GM18868 (cell line): Measurements from ENCODE around the gene ANKRD27.
A peak's percentile ranks its signal among the peaks of the same experiment; 100 is the strongest.
"Not testable (repeated sequence)": the region's sequence is repeated elsewhere in the genome, so short reads cannot be mapped to it uniquely, and the experiment has no call there.

Experiments
- ATAC-seq: cut with Tn5 transposase; IDR thresholded peaks from one replicate; pipeline ENCODE4 v1.9.1; 2021; ENCODE audit warnings: mild to moderate bottlenecking, moderate library complexity; ENCODE audit not compliant: unreplicated experiment

ANKRD27 gene

DNA sequence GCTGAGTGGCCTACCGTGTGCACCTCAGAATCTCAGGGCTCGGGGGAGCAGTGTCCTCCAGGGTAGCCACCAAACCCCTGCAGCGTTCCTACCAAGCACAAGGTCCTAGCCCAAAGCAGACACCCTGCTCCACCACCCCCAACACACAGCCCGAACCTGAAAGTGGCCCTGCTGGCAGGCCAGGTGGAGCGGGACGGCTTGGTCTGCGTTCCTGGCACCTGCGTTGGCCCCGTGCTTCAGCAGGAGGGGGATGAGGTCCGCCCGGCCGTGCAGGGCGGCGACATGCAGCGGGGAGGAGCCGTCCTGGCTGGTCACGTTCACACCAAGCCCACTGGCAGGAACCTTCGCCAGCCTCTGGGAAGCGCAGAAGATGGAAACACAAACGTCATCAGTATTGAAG, 67.5 kb downstream of the ANKRD27 start:
- no peak for ATAC-seq

DNA sequence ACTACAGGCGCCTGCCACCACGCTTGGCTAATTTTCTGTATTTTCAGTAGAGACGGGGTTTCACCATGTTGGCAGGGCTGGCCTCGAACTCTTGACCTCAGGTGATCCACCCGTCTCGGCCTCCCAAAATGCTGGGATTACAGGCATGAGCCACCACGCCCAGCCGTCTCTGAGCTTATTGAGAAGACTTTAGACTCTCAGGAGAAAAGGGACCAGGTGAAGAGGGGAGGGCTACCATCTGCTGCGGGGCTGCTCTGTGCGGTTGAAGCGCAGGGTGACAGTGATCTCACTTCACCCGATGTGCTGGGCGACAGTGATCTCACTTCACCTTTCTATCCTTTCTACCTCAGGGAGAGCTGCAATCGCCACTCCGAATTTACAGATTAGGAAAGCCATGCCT, 68.7 kb downstream of the ANKRD27 start:
- ATAC-seq: no peak

DNA sequence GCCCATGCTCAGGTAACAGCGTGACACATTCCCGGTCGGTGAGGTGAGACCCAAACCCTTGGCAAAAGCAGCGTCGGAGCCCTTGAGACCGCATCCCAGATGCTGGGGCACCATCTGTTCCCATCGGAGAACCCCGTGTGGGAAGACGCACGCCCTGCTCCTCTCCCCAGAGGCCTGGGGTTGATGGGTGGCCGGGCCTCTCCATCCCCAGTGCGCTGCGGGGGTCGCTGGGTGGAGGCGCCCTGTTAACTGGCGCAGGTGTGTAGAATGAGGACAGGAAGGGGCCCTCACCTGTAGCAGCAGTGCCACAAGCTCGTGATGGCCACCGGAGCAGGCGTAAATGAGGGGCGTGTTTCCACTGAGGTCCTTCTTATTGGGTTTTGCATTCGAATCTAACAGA, 69.4 kb downstream of the ANKRD27 start:
- no peak for ATAC-seq

DNA sequence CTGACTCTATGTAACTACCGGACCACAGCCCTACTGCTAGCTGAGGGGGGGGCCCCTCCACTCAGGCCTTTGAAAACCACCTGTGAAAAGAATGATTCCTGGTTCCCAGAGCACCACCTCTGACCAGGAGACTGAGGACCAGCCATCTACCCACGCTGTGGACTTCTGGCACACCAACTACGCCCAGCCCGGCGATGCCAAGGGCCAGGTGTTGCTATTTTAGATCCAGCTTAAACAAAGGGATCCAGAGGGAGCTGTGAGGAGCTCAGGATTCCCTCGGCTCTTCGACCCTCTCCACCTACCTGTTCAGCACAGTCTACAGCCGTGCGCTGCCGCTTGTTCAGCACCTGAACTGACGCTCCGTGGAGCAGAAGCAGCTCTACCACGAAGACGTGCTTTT, 71.0 kb downstream of the ANKRD27 start:
- ATAC-seq: no peak

- no peak for ATAC-seq
These were observed 75.2 kb downstream of the ANKRD27 start for GRCh38 chr19:32599736-32600157.

GRCh38 chr19:32599258-32599657, 75.7 kb downstream of the ANKRD27 start:
- ATAC-seq: no peak

DNA sequence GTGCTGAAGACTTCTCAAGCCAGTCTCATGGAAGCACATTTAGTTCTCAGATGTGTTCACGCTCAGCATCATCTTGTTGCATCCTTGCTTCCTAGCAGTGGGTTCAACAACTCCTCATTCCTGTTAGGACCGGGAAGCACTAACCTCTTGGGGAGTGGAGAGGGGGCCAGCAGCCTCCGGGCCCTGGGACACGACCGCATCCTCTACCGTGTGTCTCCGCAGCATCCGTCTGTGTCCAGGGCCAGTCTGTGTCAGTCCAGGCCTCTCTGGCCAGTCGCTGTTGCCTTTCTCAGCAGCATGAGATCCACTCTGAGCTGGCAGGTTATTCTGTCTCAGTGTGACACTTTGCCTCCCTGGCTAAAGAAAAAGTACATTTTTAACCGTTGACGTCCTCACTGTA, 77.0 kb downstream of the ANKRD27 start:
- ATAC-seq: no peak

DNA sequence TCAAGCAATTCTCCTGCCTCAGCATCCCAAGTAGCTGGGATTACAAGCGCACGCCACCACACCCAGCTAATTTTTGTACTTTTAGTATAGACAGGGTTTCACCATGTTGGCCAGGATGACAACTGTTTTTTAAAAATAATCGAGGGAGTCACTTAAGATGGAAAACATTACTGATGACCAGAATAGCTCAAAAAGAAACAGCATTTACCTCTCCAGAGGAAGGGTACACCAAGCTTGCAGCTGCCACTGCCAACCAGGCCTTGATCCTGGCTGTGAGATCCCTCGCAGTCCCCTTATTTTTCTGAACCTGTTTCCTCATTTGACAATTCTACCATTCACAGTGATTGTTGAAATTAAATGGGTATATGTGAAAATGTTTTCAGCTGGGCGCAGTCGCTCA, 79.5 kb downstream of the ANKRD27 start:
- ATAC-seq: no peak

DNA sequence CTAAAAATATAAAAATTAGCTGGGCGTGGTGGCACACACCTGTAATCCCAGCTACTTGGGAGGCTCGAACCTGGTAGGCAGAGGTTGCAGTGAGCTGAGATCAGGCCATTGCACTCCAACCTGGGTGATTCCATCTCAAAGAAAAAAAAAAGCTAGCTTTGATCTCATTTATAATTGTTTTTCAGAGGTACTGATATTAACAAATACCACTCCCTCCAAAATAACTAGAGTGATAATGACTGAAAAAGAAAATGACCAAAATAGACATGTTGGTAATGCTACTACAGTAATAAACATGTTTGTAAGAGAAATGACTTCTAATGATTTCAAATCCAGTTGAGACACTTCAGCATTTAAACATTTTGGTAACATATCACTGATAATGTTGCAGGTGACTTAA, 81.0 kb downstream of the ANKRD27 start:
- no peak for ATAC-seq

DNA sequence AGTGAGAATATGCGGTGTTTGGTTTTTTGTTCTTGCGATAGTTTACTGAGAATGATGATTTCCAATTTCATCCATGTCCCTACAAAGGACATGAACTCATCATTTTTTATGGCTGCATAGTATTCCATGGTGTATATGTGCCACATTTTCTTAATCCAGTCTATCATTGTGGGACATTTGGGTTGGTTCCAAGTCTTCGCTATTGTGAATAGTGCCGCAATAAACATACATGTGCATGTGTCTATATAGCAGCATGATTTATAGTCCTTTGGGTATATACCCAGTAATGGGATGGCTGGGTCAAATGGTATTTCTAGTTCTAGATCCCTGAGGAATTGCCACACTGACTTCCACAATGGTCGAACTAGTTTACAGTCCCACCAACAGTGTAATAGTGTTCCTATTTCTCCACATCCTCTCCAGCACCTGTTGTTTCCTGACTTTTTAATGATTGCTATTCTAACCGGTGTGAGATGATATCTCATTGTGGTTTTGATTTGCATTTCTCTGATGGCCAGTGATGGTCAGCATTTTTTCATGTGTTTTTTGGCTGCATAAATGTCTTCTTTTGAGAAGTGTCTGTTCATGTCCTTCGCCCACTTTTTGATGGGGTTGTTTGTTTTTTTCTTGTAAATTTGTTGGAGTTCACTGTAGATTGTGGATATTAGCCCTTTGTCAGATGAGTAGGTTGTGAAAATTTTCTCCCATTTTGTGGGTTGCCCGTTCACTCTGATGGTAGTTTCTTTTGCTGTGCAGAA, 87.1 kb downstream of the ANKRD27 start:
- not testable (repeated sequence) for ATAC-seq

- ATAC-seq: no peak
These were observed 93.2 kb downstream of the ANKRD27 start for GRCh38 chr19:32581705-32582179.

GRCh38 chr19:32580901-32581704, 93.9 kb downstream of the ANKRD27 start, which contains the start of gene PDCD5:
Gene PDCD5 (plus strand): TSS chr19:32581190. CDS start chr19:32581262, 72 bp downstream.
- peak; percentile 93 for ATAC-seq

- ATAC-seq: peak; percentile 22
These were observed 94.6 kb downstream of the ANKRD27 start for GRCh38 chr19:32580353-32580900.

- no peak for ATAC-seq
These were observed 98.2 kb downstream of the ANKRD27 start for GRCh38 chr19:32576790-32577189.

DNA sequence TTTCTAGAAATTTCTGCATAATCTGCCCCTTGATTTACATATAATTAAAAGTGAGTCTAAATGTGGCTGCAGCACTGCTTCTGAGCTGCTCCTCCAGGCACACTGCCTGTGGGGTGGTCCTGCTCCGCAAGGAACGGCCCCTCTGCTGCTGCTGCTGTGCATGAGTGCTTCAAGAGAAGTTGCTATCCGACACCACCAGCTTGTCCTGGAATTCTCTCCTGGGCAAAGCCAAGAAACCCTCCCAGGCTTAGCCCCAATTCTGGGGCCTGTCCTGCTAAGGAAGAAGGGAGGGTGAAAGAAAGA, 101.5 kb downstream of the ANKRD27 start:
- ATAC-seq: no peak

DNA sequence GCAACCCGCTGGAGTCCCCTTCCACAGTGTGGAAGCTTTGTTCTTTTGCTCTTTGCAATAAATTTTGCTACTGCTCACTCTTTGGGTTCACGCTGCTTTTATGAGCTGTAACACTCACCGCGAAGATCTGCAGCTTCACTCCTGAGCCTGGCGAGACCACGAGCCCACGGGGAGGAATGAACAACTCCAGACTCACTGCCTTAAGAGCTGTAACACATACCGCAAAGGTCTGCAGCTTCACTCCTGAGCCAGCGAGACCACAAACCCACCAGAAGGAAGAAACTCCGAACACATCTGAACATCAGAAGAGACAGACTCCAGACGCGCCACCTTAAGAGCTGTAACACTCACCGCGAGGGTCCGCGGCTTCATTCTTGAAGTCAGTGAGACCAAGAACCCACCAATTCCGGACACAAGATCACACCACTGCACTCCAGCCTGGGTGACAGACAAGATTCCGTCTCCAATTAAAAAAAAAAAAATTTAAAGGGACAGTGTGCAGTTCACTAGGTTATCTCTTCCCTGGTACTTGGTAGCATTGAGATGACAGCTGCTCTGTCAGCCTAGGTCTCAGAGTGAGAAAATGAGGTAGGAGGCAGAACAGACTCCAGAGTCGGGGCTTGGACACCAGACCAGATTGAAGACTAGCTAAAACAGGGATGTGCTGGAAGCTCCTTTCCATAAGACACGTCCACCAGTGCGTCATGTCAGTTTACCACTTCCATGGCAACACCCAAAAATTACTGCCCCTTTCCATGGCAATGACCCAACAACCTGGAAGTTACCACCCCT, 102.1 kb downstream of the ANKRD27 start:
- ATAC-seq: not testable (repeated sequence)

GRCh38 chr19:32571471-32572075, 103.4 kb downstream of the ANKRD27 start:
- ATAC-seq: not testable (repeated sequence)

- ATAC-seq: no peak
These were observed 104.7 kb downstream of the ANKRD27 start for GRCh38 chr19:32570081-32570785.

- ATAC-seq: no peak
These were observed 107.5 kb downstream of the ANKRD27 start for GRCh38 chr19:32567486-32567885.

DNA sequence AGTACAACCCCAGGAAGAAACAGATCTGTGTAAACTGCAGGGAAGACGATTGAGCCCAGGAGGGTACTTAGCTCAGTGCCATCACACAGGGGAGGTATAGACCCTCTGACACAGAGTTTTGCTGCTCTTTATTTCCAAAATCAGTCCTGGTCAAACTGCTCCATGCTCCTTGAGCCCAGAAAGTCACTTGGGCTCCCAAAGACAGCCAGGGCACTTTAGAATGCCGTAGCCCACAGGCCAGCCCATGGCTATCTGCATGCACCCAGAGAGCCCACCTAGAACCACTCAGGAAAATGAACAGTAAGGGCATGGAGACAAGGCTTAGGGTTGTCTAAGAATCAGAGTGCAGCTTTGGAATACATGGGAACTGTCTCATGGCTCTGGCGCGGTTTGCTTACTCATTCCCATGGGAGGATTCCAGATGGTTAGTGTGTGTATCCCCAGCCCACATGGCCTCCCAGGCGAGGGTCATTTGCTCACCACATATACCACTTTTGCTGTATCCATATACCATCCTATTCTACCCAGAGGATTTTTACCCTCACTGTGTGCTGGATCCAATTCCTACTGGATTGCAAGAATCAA, 108.6 kb downstream of the ANKRD27 start:
- no peak for ATAC-seq
